Myocyte (in vitro differentiated cells): Measurements from ENCODE around the gene ZDHHC11. TPM values are rescaled to one million over a fixed set of nuclear protein-coding genes. Genes with fewer than 3 reads are reported as not detected.
"Not testable (repeated sequence)": the region's sequence is repeated elsewhere in the genome, so short reads cannot be mapped to it uniquely, and the experiment has no call there.

Experiments used
- DNase-seq: peaks from one replicate; pipeline ENCODE4 v3.0.0-alpha.2; 2012; ENCODE audit warnings: low read depth
- total RNA-seq: library from RNA; depleted of rRNA; stranded (reverse); fragments of >200 nt; gene quantifications from 2 replicates; pipeline ENCODE4 v1.2.3, GENCODE V29; 2014

Gene ZDHHC11
- total RNA-seq, 1 donor from 2014 or later: 0.37 TPM

DNA sequence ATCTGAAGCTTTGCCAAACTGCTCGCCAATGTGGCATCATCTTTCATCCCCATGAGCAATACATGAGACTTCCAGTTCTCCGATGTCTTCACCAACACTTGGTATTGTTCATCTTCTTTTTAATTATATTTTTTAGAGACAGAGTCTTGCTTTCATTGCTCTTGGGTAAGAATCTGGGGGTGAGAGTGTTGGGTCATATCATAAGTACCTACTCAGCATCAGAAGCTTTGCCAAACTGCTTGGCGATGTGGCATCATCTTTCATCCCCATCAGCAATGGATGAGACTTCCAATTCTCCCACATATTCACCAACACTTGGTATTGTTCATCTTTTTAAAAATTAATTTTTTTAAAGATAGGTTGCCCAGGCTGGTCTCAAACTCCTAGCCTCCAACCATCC is 35.3 kb downstream of the ZDHHC11 start:
- no peak for DNase-seq

DNA sequence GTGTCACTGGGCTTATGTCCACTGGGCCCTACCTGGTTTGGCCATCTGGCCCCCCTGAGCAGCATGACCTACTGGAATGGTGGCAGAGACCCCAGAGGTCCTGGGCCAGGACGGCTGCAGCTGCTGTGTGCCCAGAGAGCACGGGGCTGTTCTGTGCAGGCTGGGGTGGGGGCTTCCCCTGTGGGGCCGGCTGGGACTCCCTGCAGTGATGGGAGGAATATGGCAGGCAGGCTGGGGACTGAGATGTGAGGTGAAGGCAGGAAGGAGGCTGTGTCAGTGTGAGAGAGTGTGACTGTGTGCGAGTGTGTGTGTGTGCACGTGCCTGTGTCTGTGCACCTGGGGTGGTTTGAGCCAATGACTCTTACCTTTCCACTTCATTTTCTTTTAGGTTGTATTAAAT is 37.2 kb downstream of the ZDHHC11 start:
- not testable (repeated sequence) for DNase-seq

DNA sequence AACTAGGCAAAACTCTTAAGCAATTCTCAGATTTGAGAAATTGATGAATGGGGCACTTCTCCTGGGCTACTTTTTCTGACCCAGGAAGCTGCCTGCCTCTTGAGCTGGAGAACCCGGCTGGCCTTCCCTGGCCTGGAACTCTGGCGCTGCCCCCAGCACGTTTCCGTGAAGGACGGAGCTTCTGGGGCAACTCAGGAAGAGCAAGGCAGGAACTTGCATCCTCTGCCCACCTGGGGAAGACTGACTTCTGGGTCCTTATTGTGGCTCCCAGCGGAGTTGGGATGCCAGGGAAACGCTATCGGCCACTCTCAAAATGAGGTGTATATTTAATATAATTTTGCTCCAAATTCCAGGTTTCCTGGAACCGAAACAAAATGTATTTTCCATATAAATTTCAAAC is 39.4 kb downstream of the ZDHHC11 start:
- not testable (repeated sequence) for DNase-seq

DNA sequence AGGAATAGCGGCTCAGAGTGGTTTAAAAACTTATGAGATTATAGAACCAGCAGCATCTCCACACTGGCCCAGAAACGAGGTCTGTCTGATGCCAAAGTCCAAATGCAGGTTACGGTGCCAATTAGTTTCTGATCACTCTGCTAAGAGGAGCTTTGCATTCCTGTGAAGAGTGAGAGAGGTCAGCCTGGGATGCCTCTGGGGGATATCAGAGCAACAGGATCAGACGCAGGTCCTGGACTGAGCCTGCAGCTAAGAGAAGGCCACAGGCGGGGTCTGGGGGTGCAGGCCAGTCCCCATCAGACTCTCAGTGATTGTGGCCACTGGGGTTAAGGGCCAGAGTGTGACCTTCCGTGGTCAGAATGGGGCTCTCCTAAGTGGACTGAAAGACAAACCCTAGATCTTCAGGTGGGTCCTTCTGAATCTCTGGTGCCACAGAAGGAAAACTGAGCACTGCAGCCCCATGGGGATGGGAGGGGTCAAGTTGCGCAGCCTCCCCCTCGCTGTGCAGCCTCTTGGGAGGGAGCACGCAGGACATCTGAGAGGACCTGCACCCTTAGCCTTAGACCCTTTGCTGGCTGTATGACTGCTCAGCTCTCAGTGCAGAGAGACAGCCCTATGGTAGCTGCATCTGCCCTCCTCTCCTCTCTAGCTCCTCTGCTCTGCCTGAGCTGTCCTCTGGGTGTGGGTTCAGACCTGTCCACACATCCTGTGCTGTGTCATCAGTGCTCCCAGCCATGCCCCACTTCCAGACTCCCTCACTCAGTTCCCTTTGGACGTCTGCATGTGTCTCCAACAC is 42.9 kb downstream of the ZDHHC11 start:
- DNase-seq: not testable (repeated sequence)

DNA sequence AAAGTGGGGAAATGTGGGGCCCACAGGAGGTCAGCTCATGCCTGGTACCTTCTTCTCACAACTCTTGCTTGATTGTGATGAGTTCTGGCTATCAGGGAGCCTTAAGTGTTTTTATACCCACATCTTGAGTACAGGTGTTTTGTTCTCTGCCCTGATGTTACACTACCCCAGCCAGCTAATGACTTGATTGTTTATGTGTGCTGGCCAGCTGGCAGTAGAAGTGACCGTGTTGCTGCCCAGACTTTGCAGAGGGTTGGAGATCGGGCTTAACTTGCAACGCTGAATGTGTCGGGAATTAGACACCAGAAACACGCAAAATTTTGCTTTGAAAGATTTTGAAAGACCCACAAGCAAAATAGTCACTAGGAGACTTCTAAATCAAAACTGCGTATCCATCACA is 49.3 kb downstream of the ZDHHC11 start:
- DNase-seq: no peak

DNA sequence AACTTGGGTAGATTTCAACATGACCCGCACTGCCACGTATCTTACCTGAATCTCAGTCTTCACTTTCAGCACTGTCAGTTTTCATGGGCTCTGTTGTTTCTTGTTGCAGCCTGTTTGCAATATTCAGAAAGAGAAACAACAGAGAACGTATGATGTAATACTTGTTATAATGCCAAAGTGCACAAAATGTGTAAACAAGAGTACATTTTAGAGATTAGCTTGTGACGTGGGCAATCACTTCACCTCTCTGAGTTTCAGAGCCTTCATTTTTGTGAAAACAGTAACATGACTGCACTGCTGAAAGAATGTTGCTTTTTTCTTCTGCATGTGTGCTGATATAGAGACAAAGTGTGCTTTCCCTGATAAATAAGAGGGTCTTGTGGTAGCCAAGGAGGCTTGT is 49.7 kb downstream of the ZDHHC11 start:
- not testable (repeated sequence) for DNase-seq

DNA sequence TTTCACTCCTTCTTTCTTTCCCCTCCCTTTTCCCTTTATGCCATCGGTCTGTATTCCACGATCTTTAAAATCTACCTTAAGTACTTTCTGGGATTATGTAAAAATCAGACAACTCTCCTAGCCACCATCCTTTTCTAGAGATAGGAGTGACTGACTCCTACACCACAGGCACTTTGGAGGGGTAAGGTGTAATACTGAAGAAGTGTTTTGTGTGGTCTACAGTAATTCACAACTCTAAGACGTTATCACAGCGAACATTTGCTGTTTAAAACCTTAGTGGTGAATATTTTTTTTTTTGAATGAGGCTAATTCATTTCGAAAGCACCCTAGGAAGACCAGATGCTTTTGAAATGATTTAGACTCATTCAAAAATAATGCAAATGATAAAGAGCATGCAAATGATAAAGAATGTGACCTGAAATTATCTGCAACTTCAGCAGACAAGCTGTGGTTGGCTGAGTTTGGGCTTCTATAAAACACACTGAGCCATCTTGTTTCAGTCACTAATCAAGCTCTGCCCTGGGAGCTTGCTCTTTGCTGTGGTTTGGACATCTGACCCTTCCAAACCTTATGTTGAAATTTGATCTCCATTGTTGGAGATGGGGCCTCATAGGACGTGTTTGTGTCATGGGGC is 52.2 kb downstream of the ZDHHC11 start:
- not testable (repeated sequence) for DNase-seq

DNA sequence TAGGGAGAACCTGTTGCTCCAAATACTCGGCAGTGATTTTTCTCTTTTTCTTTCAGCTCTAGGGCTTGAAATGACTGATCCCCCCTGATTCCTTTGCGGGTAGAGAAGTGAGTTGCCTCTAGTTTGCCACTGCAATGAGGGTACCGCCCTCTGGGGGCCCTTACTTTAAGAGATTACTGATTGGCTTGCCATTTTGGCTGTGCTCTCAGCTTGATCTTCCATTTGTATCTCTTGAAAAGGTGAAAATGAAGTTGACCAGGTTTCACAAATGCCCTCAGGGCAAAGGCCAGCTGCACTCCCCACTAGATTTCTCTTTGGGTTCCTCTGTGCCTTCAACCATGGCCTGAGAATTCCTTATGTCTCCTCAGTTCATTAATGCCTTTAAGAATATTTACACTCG is 52.8 kb downstream of the ZDHHC11 start:
- not testable (repeated sequence) for DNase-seq

DNA sequence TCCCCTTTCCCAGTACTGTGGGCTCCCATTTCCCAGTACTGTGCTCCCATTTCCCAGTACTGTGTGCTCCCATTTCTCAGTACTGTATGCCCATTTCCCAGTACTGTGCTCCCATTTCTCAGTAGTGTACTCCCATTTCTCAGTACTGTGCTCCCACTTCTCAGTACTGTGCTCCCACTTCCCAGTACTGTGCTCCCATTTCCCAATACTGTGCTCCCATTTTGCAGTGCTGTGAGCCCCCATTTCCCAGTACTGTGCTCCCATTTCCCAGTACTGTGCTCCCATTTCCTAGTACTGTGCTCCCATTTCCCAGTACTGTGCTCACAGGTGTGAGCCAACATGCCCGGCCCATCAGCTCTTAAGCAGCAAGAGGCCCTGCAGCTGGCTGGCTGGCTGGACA is 54.9 kb downstream of the ZDHHC11 start:
- DNase-seq: not testable (repeated sequence)

DNA sequence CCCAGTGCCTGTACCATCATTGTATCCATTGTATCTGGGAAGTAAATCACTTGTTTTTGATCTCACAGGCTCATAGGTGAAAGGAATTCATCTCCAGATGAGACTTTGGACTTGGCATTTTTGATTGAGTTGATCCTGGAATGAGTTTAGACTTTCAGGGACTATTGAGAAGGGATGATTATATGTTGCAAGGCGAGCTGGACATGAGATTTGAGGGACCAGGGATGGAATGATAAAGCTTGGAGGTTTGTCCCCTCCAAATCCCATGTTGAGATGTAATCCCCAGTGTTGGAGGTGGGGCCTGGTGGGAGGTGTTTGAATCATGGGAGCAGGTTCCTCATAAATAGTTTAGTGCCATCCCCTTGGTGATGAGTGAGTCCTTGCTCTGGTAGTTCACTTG is 55.8 kb downstream of the ZDHHC11 start:
- DNase-seq: not testable (repeated sequence)

DNA sequence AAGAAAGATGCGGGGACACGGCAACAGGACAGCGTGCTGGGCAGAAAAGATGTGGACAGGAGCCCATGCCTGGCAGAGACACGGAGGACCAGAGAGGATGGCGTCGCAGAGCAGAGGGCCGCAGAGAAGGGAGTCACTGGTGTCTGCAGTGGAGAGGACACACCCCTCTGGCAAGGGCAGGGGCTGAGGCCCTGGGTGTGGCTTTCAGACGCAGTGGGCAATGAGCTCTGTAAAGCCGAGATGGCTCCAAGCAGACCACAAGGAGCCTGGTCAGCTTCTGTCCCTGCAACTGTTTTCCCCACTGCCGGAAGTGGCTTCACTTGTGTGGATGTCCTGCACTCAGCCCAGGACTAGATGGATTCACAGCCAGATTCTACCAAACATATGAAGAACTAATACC is 62.1 kb downstream of the ZDHHC11 start:
- not testable (repeated sequence) for DNase-seq

DNA sequence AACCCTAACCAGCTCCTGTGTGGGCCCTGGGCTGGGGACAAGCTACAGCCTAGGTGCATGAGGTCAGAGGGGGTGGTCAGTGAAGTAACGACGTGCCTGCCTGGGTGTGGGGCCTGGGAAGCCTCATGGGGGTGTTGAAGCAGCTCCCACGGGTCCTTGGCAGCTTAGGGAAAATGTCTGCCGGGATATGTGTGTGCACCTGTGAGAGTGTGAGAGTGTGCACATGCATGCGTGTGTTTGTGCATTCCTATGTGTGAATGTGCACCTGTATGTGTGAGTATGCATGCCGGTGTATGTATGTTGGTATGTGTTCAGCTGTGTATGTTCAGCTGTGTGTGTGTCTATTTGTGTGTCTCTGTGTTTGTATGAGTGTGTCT is 62.9 kb downstream of the ZDHHC11 start:
- DNase-seq: not testable (repeated sequence)

DNA sequence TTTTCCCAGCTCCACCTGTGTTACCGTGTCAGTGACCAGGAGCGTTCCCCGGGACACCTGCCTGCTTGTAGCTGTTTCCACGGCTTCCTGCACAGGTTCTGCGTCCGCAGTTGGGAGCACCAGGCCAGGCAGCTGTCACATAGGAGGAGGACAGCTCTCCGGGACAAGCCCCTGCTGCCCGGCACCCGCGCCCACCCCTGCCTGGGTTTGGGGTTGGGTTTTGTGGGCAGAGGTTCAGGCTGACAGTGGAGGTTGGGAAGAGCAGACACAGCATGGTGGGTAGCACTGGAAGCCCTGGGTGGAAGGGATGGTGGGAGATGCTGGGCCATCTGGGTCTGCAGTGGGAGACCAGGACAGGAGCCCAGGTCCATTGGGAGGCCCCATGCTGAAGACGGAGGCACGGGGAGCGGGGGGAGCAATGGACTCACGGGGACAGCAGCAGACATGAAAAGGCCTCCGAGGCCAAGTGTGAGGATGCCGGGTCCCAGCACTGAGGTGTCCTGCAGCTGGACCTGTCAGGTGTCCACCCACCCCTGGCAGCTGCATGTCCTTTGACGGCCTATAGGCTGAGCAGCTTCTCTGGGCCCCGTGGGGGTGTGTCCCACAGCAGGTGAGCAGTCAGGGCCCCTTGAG is 63.4 kb downstream of the ZDHHC11 start:
- not testable (repeated sequence) for DNase-seq

DNA sequence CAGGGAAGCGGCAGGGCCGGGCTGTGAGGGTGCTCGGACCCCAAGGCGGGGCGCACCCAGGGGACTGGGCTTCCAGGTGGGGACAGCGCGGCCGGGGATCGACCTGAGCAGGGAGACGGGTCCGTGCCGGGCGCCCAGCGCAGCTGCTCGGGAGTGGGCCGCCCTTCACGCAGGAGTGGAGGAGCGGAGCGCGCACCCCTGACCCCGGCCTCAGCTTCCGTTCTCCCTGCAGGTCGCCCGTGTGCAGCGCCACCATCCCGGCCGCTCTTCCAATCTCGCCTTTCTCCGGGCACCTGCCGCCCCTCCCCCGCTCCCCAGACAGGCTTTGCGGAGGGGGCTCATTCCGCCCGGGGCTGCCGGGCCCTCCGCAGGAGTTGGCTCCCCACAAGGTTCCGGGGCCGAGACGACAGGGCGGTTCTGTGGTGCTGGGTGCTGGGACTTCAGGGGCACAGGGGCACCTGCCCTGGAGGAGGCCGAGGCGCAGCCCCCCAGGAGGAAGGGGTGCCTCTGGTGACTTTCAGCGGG is 65.5 kb downstream of the ZDHHC11 start:
- DNase-seq: not testable (repeated sequence)

DNA sequence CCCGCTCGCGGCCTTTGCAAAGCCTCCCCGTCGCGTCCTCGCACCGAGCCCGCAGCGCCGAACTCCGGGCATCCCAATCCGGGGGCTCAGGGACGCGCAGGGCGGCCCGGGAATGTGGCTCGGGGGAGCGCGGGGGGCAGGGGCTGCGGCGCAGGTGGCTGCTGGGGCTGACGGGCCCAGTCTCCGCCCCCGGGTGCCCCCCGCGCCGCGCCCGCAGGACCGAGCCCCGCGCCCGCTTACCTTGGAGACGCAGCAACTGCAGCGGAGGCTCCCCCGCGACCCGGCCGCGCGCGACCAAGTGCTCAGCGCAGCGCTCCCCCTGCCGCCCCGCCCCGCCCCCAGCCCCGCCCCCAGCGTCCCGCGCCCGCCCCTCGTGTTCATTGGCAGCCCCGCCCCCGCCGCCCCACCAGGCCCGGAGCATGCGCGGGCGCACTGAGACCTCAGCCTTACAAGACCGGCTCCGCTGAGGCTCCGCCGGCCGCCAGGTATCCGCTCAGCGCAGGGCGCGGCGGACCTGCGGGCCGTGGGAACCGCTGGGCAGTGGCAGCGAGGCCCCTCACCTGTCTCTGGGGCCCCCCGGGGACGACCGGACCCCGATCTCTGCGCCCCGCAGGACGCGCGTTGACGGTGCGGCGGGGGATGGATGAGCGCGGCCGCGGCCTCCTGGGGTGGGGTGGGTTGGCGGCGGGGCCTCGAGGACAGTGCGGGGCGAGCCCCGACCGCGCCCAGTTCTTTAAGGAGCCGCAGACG is 66.2 kb downstream of the ZDHHC11 start, which contains the start of gene ZDHHC11B:
TSS of gene ZDHHC11B (minus strand) at position 302 of the 750 bp plus-strand sequence. CDS start 17,810 bp downstream, outside the sequence.
- DNase-seq: not testable (repeated sequence)

DNA sequence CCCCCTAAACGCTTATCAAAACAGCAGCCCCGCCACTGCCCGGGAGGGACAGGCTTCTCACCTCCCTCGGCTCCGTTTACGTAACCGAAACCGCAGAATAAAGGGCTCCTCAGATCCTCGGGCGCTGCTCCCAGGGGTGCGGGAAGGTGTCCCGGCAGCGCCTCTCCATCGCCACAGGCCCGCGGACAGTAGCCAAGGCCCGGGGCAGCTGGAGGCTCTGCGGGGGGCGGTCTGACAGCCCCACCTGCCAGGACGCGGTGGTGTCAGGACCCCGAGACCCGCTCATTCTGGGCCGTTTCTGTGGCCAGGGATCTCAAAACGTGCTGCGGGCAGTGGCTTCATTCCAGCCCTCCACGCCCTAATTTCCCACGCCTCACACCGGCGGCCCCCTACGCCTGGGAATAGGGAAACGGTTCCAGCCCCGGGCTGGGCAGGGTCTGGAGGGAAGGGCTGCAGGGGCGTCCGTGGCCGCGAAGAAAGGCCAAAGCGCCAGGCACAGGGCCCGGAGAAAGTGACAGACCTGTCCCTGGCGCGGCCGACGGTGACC is 66.8 kb downstream of the ZDHHC11 start:
- peak; percentile 12 for DNase-seq

DNA sequence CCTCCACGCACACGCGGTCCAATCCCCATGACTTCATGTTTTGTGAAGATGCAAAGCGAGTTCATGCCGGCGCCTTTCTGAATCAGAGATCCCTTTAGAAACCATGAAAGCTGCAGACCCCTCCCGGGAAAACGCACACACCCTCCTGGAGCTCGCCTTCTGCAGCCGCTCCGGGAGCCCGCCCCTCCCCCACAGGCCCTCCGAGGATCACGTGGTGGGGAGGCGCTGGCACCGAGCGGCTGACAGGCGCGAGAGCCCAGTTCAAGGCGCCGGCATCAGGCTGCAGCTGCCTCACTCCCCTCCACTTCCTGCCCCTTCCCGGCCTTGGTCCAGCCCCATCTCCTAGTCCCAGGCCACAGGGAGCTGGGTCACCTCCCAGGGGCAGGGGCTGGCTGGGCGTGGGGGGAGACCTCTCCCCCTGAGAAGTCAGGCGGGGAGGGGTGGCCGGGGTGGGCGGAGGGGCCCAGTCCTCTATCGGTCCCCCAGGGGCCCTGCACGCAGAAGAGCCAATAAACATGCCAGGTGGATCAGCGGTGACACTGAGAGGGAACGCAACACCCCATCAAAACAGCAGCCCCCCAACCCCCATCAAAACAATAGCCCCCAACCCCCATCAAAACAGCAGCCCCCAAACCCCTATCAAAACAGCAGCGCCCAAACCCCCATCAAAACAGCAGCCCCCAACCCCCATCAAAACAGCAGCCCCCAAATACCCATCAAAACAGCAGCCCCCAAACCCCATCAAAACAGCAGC is 67.6 kb downstream of the ZDHHC11 start:
- not testable (repeated sequence) for DNase-seq

DNA sequence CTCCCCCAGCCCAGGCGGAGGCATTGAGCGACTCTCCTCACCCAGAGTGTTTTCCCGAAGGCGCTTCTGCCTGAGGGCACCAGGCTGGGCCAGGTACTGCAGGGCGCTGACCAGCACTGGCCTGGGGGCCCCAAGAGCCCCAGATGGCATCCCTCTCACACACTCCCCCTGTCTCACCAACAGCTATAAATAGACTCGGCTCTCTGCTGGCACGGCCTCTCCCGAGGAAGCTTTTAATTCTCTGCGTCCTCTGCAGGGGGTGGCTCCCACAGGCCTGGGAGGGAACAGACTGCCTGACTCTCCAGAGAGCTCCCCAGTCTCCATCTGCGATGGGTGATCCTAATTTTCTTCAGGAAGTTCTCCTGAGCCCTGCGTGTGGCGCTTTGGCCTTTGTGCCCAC is 68.4 kb downstream of the ZDHHC11 start:
- not testable (repeated sequence) for DNase-seq

DNA sequence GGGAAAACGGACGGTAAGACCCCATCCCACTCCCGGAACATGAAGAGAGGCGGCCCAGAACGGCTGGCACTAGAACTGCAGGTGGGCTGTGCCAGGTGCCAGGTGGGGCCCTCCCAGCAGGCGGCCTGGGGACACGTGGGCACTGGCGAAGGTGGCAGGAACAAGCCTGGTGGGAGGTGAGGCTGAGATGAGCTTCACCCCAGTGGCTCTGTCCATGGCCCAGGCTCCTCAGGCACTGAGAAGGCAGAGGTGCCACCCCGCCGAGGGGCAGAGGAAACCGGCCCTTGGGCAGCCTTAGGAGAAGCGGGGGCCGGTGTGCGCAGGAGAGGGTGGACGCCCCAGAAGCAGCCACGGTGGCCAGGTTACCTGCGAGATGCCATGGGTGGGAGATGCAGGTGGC is 70.2 kb downstream of the ZDHHC11 start:
- not testable (repeated sequence) for DNase-seq

DNA sequence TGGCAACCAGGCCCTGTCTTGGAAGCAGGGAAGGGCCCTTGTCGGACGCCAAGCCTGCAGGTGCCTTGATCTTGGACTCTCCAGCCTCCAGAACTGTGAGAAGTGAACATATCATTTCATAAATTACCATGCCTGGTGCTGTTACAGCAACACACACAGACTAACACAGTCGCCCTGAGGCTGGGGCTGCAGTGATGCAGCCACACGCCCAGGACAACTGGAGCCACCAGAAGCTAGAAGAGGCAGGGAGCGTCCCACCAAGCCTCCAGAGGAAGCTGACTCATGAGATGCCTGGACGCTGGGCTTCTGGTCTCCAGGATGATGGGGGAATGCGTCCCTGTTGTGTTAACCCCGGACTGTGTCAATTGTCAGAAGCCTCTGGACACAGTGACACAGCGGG is 71.8 kb downstream of the ZDHHC11 start:
- DNase-seq: not testable (repeated sequence)
